ENCODE data around the gene SHISAL1. TPM values are rescaled to one million over a fixed set of nuclear protein-coding genes. Genes with fewer than 3 reads are reported as not detected.
"Not testable (repeated sequence)": the region's sequence is repeated elsewhere in the genome, so short reads cannot be mapped to it uniquely, and the experiment has no call there.

SHISAL1 gene
- total and polyA plus RNA-seq, 2 donors, result 5.1 to 21.1 TPM

- 69% methylated on average over 2 of the region's 2 CpGs for whole genome bisulfite sequencing
- no peak overlapping the region for H3K4me3 ChIP-seq (ENCODE audit: low read depth, low read length)
- DNase-seq (ENCODE audit: extremely low spot score), result no peak
- H3K27ac ChIP-seq (ENCODE audit: low read depth), result no peak overlapping the region
- no peaks in the 10 kb centered on the region for H3K36me3 ChIP-seq (ENCODE audit: insufficient read depth)
- no peaks in the 10 kb centered on the region for H3K4me1 ChIP-seq (ENCODE audit: insufficient read depth)
Measured at GRCh38 chr22:44254811-44255210, 57.9 kb downstream of the SHISAL1 start.

DNA sequence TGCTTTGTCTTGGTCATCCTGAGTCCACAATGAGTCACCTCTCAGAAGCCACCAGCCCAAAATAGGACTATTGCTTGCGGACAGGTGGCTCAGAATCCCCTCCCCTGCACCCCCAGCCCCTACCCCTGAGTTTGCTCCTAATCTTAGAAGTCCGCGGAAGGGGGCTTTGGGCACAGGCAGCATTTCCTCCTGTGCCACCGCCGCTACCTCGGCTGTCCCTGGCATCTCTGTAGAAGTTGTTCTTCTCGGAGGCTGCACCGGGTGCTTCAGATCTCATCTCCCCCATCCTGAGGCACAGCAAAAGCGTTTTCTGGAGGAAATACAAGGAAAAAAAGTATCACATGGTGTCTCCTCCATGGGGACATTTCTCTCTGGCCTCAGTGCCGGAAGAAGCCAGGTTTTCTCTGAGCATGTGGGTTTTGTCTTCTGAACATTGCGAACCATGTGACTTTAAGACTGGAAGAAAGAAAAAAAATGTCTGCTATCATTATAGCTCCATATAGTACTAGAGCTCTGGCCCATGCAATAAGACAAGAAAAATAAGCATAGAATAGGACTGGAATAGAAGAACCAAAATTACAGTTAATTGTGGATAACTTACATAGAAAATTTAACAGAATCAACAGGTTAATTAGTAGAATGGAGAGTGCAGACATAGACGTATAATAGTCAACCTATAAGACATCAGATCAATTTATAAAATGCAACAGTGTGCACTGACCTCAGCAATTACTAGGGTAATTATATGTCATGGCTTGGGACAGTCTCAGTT is 63.2 kb downstream of the SHISAL1 start:
- Histone ChIP-seq H3K36me3 (ENCODE audit: insufficient read depth) (no peaks in the 10 kb centered on the region), H3K4me3 (ENCODE audit: low read depth, low read length) (no peak overlapping the region), H3K4me1 (ENCODE audit: insufficient read depth) (no peaks in the 10 kb centered on the region), H3K27ac (ENCODE audit: low read depth) (no peak overlapping the region)
- no peak for DNase-seq (ENCODE audit: extremely low spot score)
- WGBS, result 92% methylated on average over 12 of the region's 12 CpGs

GRCh38 chr22:44248926-44249325 is 63.8 kb downstream of the SHISAL1 start:
- WGBS, result 95% methylated on average over 10 of the region's 10 CpGs
- no peak for DNase-seq (ENCODE audit: extremely low spot score)
- Histone ChIP-seq H3K27ac (ENCODE audit: low read depth) (no peak overlapping the region), H3K36me3 (ENCODE audit: insufficient read depth) (no peaks in the 10 kb centered on the region), H3K4me3 (ENCODE audit: low read depth, low read length) (no peak overlapping the region), H3K4me1 (ENCODE audit: insufficient read depth) (no peaks in the 10 kb centered on the region)

GRCh38 chr22:44247923-44248892 is 64.5 kb downstream of the SHISAL1 start:
- Histone ChIP-seq H3K36me3 (ENCODE audit: insufficient read depth) (no peaks in the 10 kb centered on the region), H3K4me1 (ENCODE audit: insufficient read depth) (no peaks in the 10 kb centered on the region), H3K27ac (ENCODE audit: low read depth) (no peak overlapping the region), H3K4me3 (ENCODE audit: low read depth, low read length) (no peak overlapping the region)
- DNase-seq (ENCODE audit: extremely low spot score), result no peak
- WGBS, result 96% methylated on average over 25 of the region's 25 CpGs

DNA sequence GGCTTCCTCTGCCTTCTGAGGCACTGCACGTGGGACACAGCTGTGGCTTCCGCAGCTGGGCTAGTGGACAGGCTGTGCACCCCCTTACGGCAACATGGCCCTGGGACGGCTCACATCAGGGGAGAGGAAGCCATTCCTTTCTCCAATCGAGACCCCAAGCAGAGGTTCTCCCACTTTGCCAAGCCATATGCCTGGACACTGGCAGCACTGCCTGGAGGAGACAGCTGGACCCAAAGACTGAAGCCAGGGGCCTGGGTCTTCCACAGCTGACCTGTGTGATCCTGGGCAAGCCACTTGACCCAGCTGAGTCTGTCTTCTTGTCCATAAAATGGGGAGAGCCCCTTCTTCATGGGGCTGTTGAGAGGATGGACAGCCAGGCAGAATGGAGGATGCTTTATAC is 65.4 kb downstream of the SHISAL1 start:
- no peak overlapping the region for H3K4me3 ChIP-seq (ENCODE audit: low read depth, low read length)
- no peaks in the 10 kb centered on the region for H3K36me3 ChIP-seq (ENCODE audit: insufficient read depth)
- DNase-seq (ENCODE audit: extremely low spot score), result no peak
- WGBS, result 87% methylated on average over 5 of the region's 5 CpGs
- H3K4me1 ChIP-seq (ENCODE audit: insufficient read depth), result no peaks in the 10 kb centered on the region
- no peak overlapping the region for H3K27ac ChIP-seq (ENCODE audit: low read depth)

DNA sequence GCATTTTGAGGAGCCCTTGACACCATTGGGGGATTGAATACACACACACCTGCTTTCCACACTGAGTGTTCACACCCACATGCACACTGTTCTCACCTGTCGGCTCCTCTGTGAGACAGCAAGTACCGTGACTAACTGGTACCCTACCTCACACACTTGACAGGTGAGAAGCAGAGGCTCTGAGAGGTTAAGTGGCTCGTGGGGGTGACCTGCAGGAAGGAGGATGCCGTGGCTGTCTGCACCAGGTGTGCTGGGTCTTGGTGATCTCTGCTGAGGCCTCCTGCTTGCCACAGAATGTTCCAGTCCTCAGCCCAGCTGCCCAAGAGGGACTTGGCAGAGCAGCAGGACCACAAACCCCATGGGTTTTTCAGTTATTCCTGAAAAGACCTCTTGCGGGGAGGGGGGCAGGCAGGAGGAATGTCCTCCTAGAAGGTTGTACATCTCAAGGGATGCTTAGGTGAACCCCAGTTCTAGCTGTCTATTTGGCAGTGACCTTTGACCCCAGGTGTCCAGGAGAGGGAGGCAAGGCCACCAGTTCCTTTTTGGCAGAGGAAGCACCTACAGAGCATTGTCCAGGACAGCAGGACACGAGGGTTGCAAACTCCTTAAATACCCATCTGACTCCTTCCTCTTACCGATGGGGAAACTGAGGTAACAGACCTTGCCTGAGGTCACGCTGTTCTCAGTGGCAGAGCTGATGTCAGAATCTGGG is 66.0 kb downstream of the SHISAL1 start:
- Histone ChIP-seq H3K4me1 (ENCODE audit: insufficient read depth) (no peaks in the 10 kb centered on the region), H3K27ac (ENCODE audit: low read depth) (no peak overlapping the region), H3K36me3 (ENCODE audit: insufficient read depth) (no peaks in the 10 kb centered on the region), H3K4me3 (ENCODE audit: low read depth, low read length) (no peak overlapping the region)
- 92% methylated on average over 8 of the region's 8 CpGs for WGBS
- DNase-seq (ENCODE audit: extremely low spot score), result no peak

- Histone ChIP-seq H3K27ac (ENCODE audit: low read depth) (no peak overlapping the region), H3K36me3 (ENCODE audit: insufficient read depth) (no peaks in the 10 kb centered on the region), H3K4me3 (ENCODE audit: low read depth, low read length) (no peak overlapping the region), H3K4me1 (ENCODE audit: insufficient read depth) (no peaks in the 10 kb centered on the region)
- 89% methylated on average over 8 of the region's 8 CpGs for WGBS
- DNase-seq (ENCODE audit: extremely low spot score), result no peak
Measured at GRCh38 chr22:44245867-44246266, 66.9 kb downstream of the SHISAL1 start.

- Histone ChIP-seq H3K36me3 (ENCODE audit: insufficient read depth) (no peaks in the 10 kb centered on the region), H3K27ac (ENCODE audit: low read depth) (no peak overlapping the region), H3K4me3 (ENCODE audit: low read depth, low read length) (no peak overlapping the region), H3K4me1 (ENCODE audit: insufficient read depth) (no peaks in the 10 kb centered on the region)
- 78% methylated on average over 7 of the region's 7 CpGs for WGBS
- DNase-seq (ENCODE audit: extremely low spot score), result no peak
Measured at GRCh38 chr22:44245438-44245837, 67.3 kb downstream of the SHISAL1 start.

DNA sequence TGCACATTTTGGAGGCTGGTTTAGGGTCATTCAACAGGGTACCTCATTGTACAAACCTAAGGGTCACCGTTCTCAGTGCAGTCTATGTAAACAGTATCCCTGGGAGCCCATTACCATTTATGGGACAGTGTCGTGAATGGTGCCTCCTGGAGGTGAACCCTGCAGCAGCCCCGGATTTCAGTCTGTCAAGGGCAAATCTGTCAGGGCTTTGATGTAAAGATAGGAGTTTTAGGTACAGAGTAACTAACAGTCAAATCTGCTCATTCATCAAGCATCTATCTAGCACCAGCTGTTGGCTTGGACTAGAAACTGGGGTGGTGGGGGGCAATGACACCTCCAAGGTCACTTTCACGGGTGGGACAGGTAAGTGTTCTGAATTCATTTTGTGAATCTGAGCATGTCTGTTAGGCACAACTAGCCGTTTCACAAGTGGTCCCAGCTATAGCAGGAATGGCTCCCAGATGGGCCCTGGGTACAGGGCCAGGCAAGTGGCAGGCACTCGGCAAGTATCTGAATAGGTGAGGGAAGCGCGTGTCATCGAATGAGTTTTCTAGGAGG is 68.4 kb downstream of the SHISAL1 start:
- DNase-seq (ENCODE audit: extremely low spot score), result no peak
- WGBS, result 88% methylated on average over 9 of the region's 9 CpGs
- Histone ChIP-seq H3K27ac (ENCODE audit: low read depth) (no peak overlapping the region), H3K4me3 (ENCODE audit: low read depth, low read length) (no peak overlapping the region), H3K4me1 (ENCODE audit: insufficient read depth) (no peaks in the 10 kb centered on the region), H3K36me3 (ENCODE audit: insufficient read depth) (no peaks in the 10 kb centered on the region)

- H3K4me1 ChIP-seq (ENCODE audit: insufficient read depth), result no peaks in the 10 kb centered on the region
- H3K4me3 ChIP-seq (ENCODE audit: low read depth, low read length), result no peak overlapping the region
- DNase-seq (ENCODE audit: extremely low spot score), result no peak
- H3K36me3 ChIP-seq (ENCODE audit: insufficient read depth), result no peaks in the 10 kb centered on the region
- no peak overlapping the region for H3K27ac ChIP-seq (ENCODE audit: low read depth)
- WGBS, result 79% methylated on average over 8 of the region's 8 CpGs
Measured at GRCh38 chr22:44243761-44244160, 69.0 kb downstream of the SHISAL1 start.

GRCh38 chr22:44242946-44243724 is 69.6 kb downstream of the SHISAL1 start:
- no peak for DNase-seq (ENCODE audit: extremely low spot score)
- Histone ChIP-seq H3K4me1 (ENCODE audit: insufficient read depth) (no peaks in the 10 kb centered on the region), H3K27ac (ENCODE audit: low read depth) (no peak overlapping the region), H3K36me3 (ENCODE audit: insufficient read depth) (no peaks in the 10 kb centered on the region), H3K4me3 (ENCODE audit: low read depth, low read length) (no peak overlapping the region)
- WGBS, result 82% methylated on average over 17 of the region's 17 CpGs

DNA sequence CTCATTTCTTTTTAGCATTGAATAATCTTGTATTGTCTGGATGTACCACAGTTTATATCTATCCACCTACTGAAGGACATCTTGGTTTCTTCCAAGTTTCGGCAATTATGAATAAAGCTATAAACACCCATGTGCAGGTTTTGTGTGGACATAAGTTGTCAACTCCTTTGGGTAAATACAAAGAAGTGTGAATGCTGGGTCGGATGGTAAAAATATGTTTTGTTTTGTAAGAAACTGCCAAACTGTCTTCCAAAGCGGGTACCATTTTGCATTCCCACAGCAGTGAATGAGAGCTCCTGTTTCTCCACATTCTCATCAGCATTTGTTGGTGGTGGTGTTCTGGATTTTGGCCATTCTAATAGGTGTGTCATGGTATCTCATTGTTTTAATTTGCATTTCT is 71.6 kb downstream of the SHISAL1 start:
- H3K4me3 ChIP-seq (ENCODE audit: low read depth, low read length); H3K27ac ChIP-seq (ENCODE audit: low read depth); H3K4me1 ChIP-seq (ENCODE audit: insufficient read depth); H3K36me3 ChIP-seq (ENCODE audit: insufficient read depth); DNase-seq (ENCODE audit: extremely low spot score): not testable (repeated sequence)
- WGBS, result 87% methylated on average over 3 of the region's 3 CpGs

GRCh38 chr22:44237290-44237689 is 75.5 kb downstream of the SHISAL1 start:
- Histone ChIP-seq H3K4me3 (ENCODE audit: low read depth, low read length) (no peak overlapping the region), H3K27ac (ENCODE audit: low read depth) (no peak overlapping the region), H3K4me1 (ENCODE audit: insufficient read depth) (no peaks in the 10 kb centered on the region), H3K36me3 (ENCODE audit: insufficient read depth) (no peaks in the 10 kb centered on the region)
- no peak for DNase-seq (ENCODE audit: extremely low spot score)

Data from urinary bladder (tissue), 4 donors.